CD4-positive, alpha-beta T cell treated with Interleukin-4 for 4 hours (primary cell): ENCODE measurements around the gene NR1H3.
A peak's percentile ranks its signal among the peaks of the same experiment; 100 is the strongest.

Source experiments
- DNase-seq: peaks from one replicate; pipeline ENCODE4 v3.0.0-alpha.2; 2020

Gene NR1H3

GRCh38 chr11:47244448-47245350, 13.1 kb upstream of the NR1H3 start:
- DNase-seq, result no peak

- DNase-seq, result no peak
Observed at GRCh38 chr11:47245611-47246357, 12.0 kb upstream of the NR1H3 start.

GRCh38 chr11:47247502-47247901, 10.3 kb upstream of the NR1H3 start:
- DNase-seq, result no peak

- no peak for DNase-seq
Observed at GRCh38 chr11:47248304-47248663, 9.5 kb upstream of the NR1H3 start.

- peak; percentile 86 for DNase-seq
Observed at GRCh38 chr11:47248664-47249377, 9.0 kb upstream of the NR1H3 start, which contains the start of gene ACP2. TSS of gene ACP2 (minus strand) at chr11:47248814. CDS start at chr11:47248789, 25 bp downstream.

GRCh38 chr11:47249378-47249715, 8.4 kb upstream of the NR1H3 start:
- DNase-seq, result no peak

GRCh38 chr11:47251751-47252150, 6.0 kb upstream of the NR1H3 start:
- DNase-seq, result no peak

GRCh38 chr11:47253660-47254059, 4.1 kb upstream of the NR1H3 start:
- no peak for DNase-seq

DNA sequence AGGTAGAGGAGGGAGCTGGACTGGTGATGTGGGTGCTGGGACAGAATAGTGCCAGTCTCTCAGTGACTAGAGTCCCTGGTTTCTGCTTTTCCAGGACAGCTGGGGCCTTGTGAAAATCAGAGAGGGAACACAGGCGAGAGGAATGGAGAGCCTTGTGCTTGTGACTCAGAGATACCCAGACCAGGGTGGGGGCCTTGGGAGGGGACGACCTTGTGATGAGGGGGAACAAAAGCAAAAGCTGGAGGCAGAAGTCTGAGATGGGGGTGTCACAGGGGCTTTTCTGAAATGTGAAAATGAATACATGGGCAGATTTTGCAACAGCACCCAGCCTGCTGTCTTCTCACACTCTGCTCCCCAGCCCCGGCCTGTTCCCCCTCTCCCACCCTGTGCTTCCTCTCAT, 3.4 kb upstream of the NR1H3 start:
- DNase-seq, result no peak

- no peak for DNase-seq
Observed at GRCh38 chr11:47256374-47256773, 1.4 kb upstream of the NR1H3 start.

GRCh38 chr11:47257177-47257516, 649 bp upstream of the NR1H3 start:
- DNase-seq, result no peak

DNA sequence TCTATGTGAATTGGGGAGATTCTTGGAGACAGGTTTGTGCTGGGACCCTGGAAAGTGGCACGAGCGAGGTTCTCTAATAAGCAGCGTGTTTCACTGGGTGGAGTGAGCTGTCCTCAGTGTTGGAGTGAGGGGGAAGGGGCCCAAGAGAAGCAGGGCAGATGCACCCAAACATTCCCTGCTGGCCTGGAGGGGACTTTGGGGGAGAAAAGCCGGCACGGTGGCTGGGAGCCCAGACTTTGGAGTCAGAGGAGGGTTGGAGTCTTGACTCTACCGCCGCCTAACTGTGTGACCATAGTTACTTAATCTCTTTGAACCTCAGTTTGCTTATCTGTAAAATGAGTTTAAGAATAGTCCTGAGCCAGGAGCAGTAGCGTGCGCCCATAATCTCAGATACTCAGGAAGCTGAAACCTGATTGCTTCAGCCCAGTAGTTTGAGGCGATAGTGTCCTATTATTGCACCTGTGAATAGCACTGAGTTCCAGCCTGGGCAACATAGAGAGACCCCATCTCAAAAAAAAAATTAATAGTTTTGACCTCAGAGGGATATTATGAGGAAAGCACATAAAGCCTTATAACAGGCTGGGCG, 614 bp downstream of the NR1H3 start:
- no peak for DNase-seq

DNA sequence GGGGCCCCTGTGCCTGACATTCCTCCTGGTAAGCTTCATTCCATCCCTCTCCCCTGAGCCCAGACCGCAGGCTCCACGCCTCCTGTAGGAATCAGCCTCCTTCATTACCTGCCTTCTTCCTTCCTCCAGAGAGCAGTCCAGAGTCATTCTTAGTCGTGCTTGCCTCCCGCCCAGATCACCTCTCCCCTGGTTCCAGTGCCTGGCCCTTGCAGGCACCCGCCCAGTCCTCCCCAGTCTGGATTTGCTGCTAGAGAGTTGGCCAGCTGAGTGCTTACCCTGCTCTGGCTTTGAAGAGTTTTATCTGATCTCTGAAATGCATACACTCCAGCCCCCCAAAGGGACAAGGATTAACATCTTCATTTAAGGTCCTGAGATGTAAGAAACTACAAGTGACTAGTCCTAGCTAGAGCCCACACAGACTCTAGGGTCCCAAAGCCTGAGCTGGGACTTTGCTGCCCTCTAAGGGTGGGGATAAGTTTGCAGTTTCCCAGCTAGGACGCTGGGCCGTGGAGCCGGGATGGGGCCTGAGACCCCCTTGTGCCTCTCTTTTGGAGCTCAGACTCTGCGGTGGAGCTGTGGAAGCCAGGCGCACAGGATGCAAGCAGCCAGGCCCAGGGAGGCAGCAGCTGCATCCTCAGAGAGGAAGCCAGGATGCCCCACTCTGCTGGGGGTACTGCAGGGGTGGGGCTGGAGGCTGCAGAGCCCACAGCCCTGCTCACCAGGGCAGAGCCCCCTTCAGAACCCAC, 1.6 kb downstream of the NR1H3 start:
- DNase-seq, result peak; percentile 29

GRCh38 chr11:47260366-47260765, 2.6 kb downstream of the NR1H3 start:
- DNase-seq, result no peak

DNA sequence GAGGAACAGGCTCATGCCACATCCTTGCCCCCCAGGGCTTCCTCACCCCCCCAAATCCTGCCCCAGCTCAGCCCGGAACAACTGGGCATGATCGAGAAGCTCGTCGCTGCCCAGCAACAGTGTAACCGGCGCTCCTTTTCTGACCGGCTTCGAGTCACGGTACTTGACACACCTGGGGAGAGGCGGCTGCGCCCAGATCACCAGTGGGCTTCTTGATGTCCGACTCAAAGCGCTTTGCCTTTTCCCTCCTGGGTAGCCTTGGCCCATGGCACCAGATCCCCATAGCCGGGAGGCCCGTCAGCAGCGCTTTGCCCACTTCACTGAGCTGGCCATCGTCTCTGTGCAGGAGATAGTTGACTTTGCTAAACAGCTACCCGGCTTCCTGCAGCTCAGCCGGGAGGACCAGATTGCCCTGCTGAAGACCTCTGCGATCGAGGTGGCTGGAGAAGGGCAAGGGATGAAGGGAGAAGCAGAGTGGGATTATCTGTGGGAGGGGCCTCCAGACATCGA, 3.5 kb downstream of the NR1H3 start:
- no peak for DNase-seq

DNA sequence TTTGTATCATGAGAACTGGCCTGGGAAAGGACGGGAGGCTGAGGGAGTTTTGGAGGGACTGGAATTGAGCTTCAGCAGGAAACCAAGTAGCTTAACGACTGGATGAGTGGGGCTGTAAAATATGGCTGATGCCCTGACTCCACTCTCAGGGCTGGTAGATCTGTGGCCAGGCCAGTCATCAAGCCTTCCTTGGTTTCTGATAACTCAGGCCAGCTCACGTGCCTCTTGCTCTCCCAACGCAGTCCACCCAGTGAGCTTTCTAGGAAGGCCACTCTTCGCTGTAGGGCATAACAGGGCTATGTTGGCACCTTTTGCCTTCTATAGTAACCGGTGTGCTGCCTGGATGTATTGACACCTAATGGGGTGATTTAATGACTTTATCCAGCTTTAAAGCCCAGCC, 6.3 kb downstream of the NR1H3 start:
- DNase-seq, result no peak

- no peak for DNase-seq
Observed at GRCh38 chr11:47264521-47264920, 6.7 kb downstream of the NR1H3 start.

- no peak for DNase-seq
Observed at GRCh38 chr11:47267876-47268275, 10.1 kb downstream of the NR1H3 start.

- DNase-seq, result no peak
Observed at GRCh38 chr11:47268448-47269001, 10.7 kb downstream of the NR1H3 start.

- DNase-seq, result peak; percentile 86
Observed at GRCh38 chr11:47269002-47269828, 11.4 kb downstream of the NR1H3 start.

DNA sequence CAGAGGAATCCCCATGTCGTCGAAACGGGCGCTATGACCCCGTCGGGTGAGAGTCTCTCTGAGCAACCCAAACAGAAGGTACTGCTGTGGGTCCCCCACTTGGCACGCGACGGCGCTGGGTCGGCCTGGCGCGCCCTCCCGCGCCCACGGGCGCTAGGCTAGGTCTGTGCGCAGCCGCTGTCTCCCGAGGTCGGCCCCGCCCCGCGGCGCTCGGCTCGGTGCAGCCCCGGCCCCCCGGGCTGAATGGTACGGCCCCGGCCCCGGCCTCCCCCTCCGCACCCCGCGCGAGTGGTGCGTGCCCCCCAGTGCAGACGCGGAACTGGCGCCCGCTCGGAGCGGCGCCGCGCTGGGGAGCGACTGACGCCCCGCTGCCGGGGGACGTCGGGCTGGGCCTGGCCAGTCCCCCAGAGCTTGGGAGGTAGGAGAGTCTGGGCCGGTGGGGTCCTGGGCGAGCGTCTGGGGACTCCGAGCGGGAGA, 12.1 kb downstream of the NR1H3 start, which contains the start of gene MADD:
Gene MADD, plus strand, starts transcription at position 305 of the 477 bp plus-strand sequence.
- peak; percentile 92 for DNase-seq
